PC-3 (cell line): ENCODE measurements around the gene AEBP1.

Experiments used
- CTCF ChIP-seq: fragments of 300-600 bp; sonication (generic); conservative IDR thresholded peaks from 2 replicates; pipeline ENCODE4 v1.5.1; 2017; ENCODE audit warnings: antibody characterized with exemption, low read depth, mild to moderate bottlenecking, low read length
- EZH2 ChIP-seq: fragments of 300-600 bp; sonication (generic); IDR thresholded peaks from one replicate; pipeline ENCODE4 v1.6.1; 2017; ENCODE audit warnings: antibody characterized with exemption, mild to moderate bottlenecking, low read length; ENCODE audit not compliant: unreplicated experiment
- EZH2phosphoT487 ChIP-seq: fragments of 300-600 bp; sonication (generic); IDR thresholded peaks from 2 replicates; pipeline ENCODE4 v1.6.1; 2018; ENCODE audit warnings: mild to moderate bottlenecking, antibody characterized with exemption, low read length, borderline replicate concordance

- TF ChIP-seq CTCF (no peak), EZH2 (no peak), EZH2phosphoT487 (no peak)
Measured at GRCh38 chr7:44096326-44096881, 7.7 kb upstream of the AEBP1 start.
